Measurements from ENCODE around the gene AVP.

AVP gene

GRCh38 chr20:3047486-3048419 lies 36.8 kb downstream of the AVP start:
- no peak for FAIRE-seq

- no peak for FAIRE-seq
These were observed 37.7 kb downstream of the AVP start for GRCh38 chr20:3046677-3047462.

- no peak for FAIRE-seq
These were observed 38.5 kb downstream of the AVP start, which contains the start of gene MRPS26 for GRCh38 chr20:3045816-3046676. MRPS26 (plus strand) TSS chr20:3046052; CDS start chr20:3046069, 17 bp downstream.

GRCh38 chr20:3045042-3045815 lies 39.3 kb downstream of the AVP start:
- FAIRE-seq = no peak

- no peak for FAIRE-seq
These were observed 40.1 kb downstream of the AVP start for GRCh38 chr20:3044336-3044965.

- no peak for FAIRE-seq
These were observed 41.2 kb downstream of the AVP start, which contains the start of gene GNRH2 for GRCh38 chr20:3043322-3043721. GNRH2 (plus strand) TSS chr20:3043622; CDS start chr20:3044415, 793 bp downstream.

GRCh38 chr20:3042625-3043024 lies 41.9 kb downstream of the AVP start:
- no peak for FAIRE-seq

GRCh38 chr20:3041854-3042409 lies 42.6 kb downstream of the AVP start:
- no peak for FAIRE-seq

GRCh38 chr20:3040086-3040485 lies 44.4 kb downstream of the AVP start:
- no peak for FAIRE-seq

- no peak for FAIRE-seq
These were observed 45.1 kb downstream of the AVP start for GRCh38 chr20:3039426-3039825.

- no peak for FAIRE-seq
These were observed 46.1 kb downstream of the AVP start for GRCh38 chr20:3038454-3038853.

GRCh38 chr20:3037654-3038053 lies 46.9 kb downstream of the AVP start:
- FAIRE-seq = no peak

- FAIRE-seq = no peak
These were observed 51.9 kb downstream of the AVP start for GRCh38 chr20:3032624-3033023.

Data from endometrium (tissue), 2 donors.